ENCODE results near the gene FAM222A.

DNA sequence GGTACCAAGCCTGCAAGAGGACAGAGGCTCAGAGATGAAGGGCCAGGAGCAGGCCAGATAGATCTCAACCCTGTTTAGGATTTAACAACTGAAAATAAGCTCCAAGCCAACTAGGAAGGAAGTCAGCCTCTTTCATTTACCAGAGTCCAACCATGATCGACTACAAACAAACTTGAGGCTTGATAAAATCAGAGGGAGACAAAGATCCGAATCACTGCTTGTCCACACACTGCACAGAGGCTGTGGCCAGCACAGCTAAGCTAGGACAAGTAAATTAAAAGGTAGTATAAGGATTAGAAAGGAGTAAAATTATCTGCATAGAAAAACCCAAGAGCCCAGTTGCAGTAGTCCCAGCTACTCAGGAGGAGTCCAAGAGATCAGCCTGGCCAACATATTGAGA, 40.3 kb downstream of the FAM222A start:
- TF ChIP-seq POLR2A (IDR thresholded peaks at IDR 0.05; ENCODE audit: low read length) (no peak), GATA1 (IDR thresholded peaks at IDR 0.05; ENCODE audit: low read depth, low read length) (no peak)

Data from erythroblast (primary cell).